Smooth muscle cell (in vitro differentiated cells): Measurements from ENCODE around the gene RSU1. TPM values are rescaled to one million over a fixed set of nuclear protein-coding genes. Genes with fewer than 3 reads are reported as not detected.

Experiments
- DNase-seq: peaks from one replicate; lab custom pipeline; 2025; ENCODE audit not compliant: unreplicated experiment; lab: John Stamatoyannopoulos, UW
- H2AFZ ChIP-seq: fragments of 200-600 bp; sonication (generic); 2 replicates; pipeline ENCODE4 v1.6.0; 2016; ENCODE audit warnings: antibody characterized with exemption, low read depth, mild to moderate bottlenecking
- H3F3A ChIP-seq: fragments of 200-600 bp; sonication (generic); 2 replicates; pipeline ENCODE4 v1.6.0; 2017; ENCODE audit warnings: antibody characterized with exemption, low read depth
- H3K27ac ChIP-seq: fragments of 200-600 bp; sonication (generic); 2 replicates; pipeline ENCODE4 v1.5.1; 2016; ENCODE audit warnings: low read depth, mild to moderate bottlenecking
- H3K27me3 ChIP-seq: fragments of 200-600 bp; sonication (generic); 2 replicates; pipeline ENCODE4 v1.6.1; 2016; ENCODE audit warnings: low read depth, mild to moderate bottlenecking
- H3K36me3 ChIP-seq: fragments of 200-600 bp; sonication (generic); 2 replicates; pipeline ENCODE4 v1.5.1; 2016; ENCODE audit warnings: low read depth
- H3K4me1 ChIP-seq: fragments of 200-600 bp; sonication (generic); 2 replicates; pipeline ENCODE4 v1.5.1; 2016; ENCODE audit warnings: low read depth
- H3K4me2 ChIP-seq: fragments of 200-600 bp; sonication (generic); 2 replicates; pipeline ENCODE4 v1.6.0; 2016; ENCODE audit warnings: mild to moderate bottlenecking
- H3K4me3 ChIP-seq: fragments of 200-600 bp; sonication (generic); 2 replicates; pipeline ENCODE4 v1.5.1; 2016; ENCODE audit warnings: mild to moderate bottlenecking
- H3K79me2 ChIP-seq: fragments of 200-600 bp; sonication (generic); 2 replicates; pipeline ENCODE4 v1.6.0; 2016; ENCODE audit warnings: low read depth, mild to moderate bottlenecking
- H3K9ac ChIP-seq: fragments of 200-600 bp; sonication (generic); 2 replicates; pipeline ENCODE4 v1.6.0; 2016; ENCODE audit warnings: low read depth
- H3K9me3 ChIP-seq: fragments of 200-600 bp; sonication (generic); replicated peaks from 2 replicates; pipeline ENCODE4 v1.5.1; 2016; ENCODE audit warnings: low read depth
- H4K20me1 ChIP-seq: fragments of 200-600 bp; sonication (generic); 2 replicates; pipeline ENCODE4 v1.6.0; 2016; ENCODE audit warnings: low read depth
- CTCF ChIP-seq: fragments of 200-600 bp; sonication (generic); IDR thresholded peaks from 2 replicates; pipeline ENCODE4 v1.5.1; 2017; ENCODE audit warnings: borderline replicate concordance, mild to moderate bottlenecking, antibody characterized with exemption; ENCODE audit not compliant: insufficient read depth, poor library complexity, severe bottlenecking
- WGBS: methylation state at CpG from one replicate; pipeline ENCODE4 v1.1.7; 2016; ENCODE audit warnings: low lambda C conversion rate; 5-methylcytosine and 5-hydroxymethylcytosine counted together
- polyA plus RNA-seq: library from polyadenylated mRNA; unstranded; fragments of >200 nt; fragmentation: Nextera tagmentation; extraction: Ambion mirVana; gene quantifications from 2 replicates; pipeline ENCODE4 v1.2.1, GENCODE V29; 2016
- total RNA-seq: library from RNA; depleted of rRNA; stranded (reverse); fragments of >200 nt; gene quantifications from 2 replicates; pipeline ENCODE4 v1.2.3, GENCODE V29; 2014

Gene RSU1
- total and polyA plus RNA-seq, 2 experiments from 2014 or later = 110 to 128 TPM

GRCh38 chr10:16585103-16585502 is 232.1 kb downstream of the RSU1 start:
- no peak overlapping the region for H3K27ac ChIP-seq

GRCh38 chr10:16583382-16583781 is 233.8 kb downstream of the RSU1 start:
- Histone ChIP-seq H3F3A (no peaks in the 10 kb centered on the region), H3K27me3 (peaks cover 6% of the 10 kb centered on the region), H3K4me1 (no peaks in the 10 kb centered on the region), H3K9me3 (no peaks in the 10 kb centered on the region), H3K79me2 (no peaks in the 10 kb centered on the region), H3K4me2 (no peak overlapping the region), H3K36me3 (no peaks in the 10 kb centered on the region), H4K20me1 (no peaks in the 10 kb centered on the region), H3K27ac (no peak overlapping the region), H3K9ac (no peak overlapping the region), H2AFZ (no peak overlapping the region), H3K4me3 (no peak overlapping the region)
- TF ChIP-seq CTCF = no peak
- 77% methylated on average over 10 of the region's 10 CpGs for WGBS
- DNase-seq = no peak

More at GRCh38 chr10:16585103-16585502, 232.1 kb downstream of the RSU1 start:
- Histone ChIP-seq H3K4me1 (no peaks in the 10 kb centered on the region), H3K9me3 (no peaks in the 10 kb centered on the region), H3F3A (no peaks in the 10 kb centered on the region), H2AFZ (no peak overlapping the region), H3K4me3 (no peak overlapping the region), H3K9ac (no peak overlapping the region), H3K4me2 (no peak overlapping the region), H3K27me3 (no peaks in the 10 kb centered on the region), H4K20me1 (no peaks in the 10 kb centered on the region), H3K36me3 (no peaks in the 10 kb centered on the region), H3K79me2 (no peaks in the 10 kb centered on the region)
- TF ChIP-seq CTCF = no peak
- WGBS = 90% methylated on average over 6 of the region's 6 CpGs
- DNase-seq = no peak

- DNase-seq = no peak
- no peak overlapping the region for H3K9ac ChIP-seq
- no peak overlapping the region for H2AFZ ChIP-seq
- H3F3A ChIP-seq = no peaks in the 10 kb centered on the region
- H4K20me1 ChIP-seq = no peaks in the 10 kb centered on the region
- H3K4me3 ChIP-seq = no peak overlapping the region
- peaks cover 14% of the 10 kb centered on the region for H3K27me3 ChIP-seq
- H3K4me2 ChIP-seq = no peak overlapping the region
- no peak for TF ChIP-seq CTCF
- WGBS = 73% methylated on average over 3 of the region's 3 CpGs
- no peaks in the 10 kb centered on the region for H3K9me3 ChIP-seq
- H3K79me2 ChIP-seq = no peaks in the 10 kb centered on the region
- no peaks in the 10 kb centered on the region for H3K4me1 ChIP-seq
- H3K36me3 ChIP-seq = no peaks in the 10 kb centered on the region
- no peak overlapping the region for H3K27ac ChIP-seq
Observed at GRCh38 chr10:16581202-16581601, 236.0 kb downstream of the RSU1 start.

- no peak overlapping the region for H3K4me2 ChIP-seq
- TF ChIP-seq CTCF = no peak
- no peaks in the 10 kb centered on the region for H3K79me2 ChIP-seq
- H3K36me3 ChIP-seq = no peaks in the 10 kb centered on the region
- no peak overlapping the region for H3K4me3 ChIP-seq
- WGBS = 84% methylated on average over 4 of the region's 4 CpGs
- no peak overlapping the region for H3K9ac ChIP-seq
- DNase-seq = no peak
- no peaks in the 10 kb centered on the region for H4K20me1 ChIP-seq
- peaks cover 5% of the 10 kb centered on the region for H3K27me3 ChIP-seq
- H3K9me3 ChIP-seq = no peaks in the 10 kb centered on the region
- no peak overlapping the region for H2AFZ ChIP-seq
- no peaks in the 10 kb centered on the region for H3K4me1 ChIP-seq
- no peak overlapping the region for H3K27ac ChIP-seq
- H3F3A ChIP-seq = no peaks in the 10 kb centered on the region
Observed at GRCh38 chr10:16570731-16571130, 246.5 kb downstream of the RSU1 start.
